CD4-positive, alpha-beta T cell (primary cell): ENCODE results near the gene SLC36A1. TPM values are rescaled to one million over a fixed set of nuclear protein-coding genes. Genes with fewer than 3 reads are reported as not detected.

ENCODE experiments used
- ATAC-seq: fragments of 200-7000 bp; cut with Tn5 transposase; one replicate; pipeline ENCODE4 v1.10.0; 2022; ENCODE audit warnings: mild to moderate bottlenecking; ENCODE audit not compliant: poor library complexity
- CTCF ChIA-PET: fragments of 350-600 bp; sonication (Branson Sonifier 250); formaldehyde crosslinking; loops from one replicate; lab custom pipeline; 2021; ENCODE audit warnings: antibody characterized with exemption, inconsistent platforms; lab: Charles Lee
- POLR2A ChIA-PET: fragments of 350-600 bp; sonication (Branson Sonifier 250); formaldehyde crosslinking; loops from one replicate; lab custom pipeline; 2021; ENCODE audit warnings: antibody characterized with exemption, inconsistent platforms; lab: Charles Lee
- DNase-seq, 14 experiments: peaks; one replicate each; pipeline ENCODE4 v3.0.0-alpha.2; 2013 to 2020; ENCODE audit warnings: mixed read lengths in 2 of 14
- H3K27ac ChIP-seq, 2 donors: one replicate each; pipeline versions ENCODE4 v1.5.1 to v1.7.0; 2013; ENCODE audit warnings: low read length in 2 of 2, low read depth in 1 of 2, mild to moderate bottlenecking in 1 of 2
- H3K27me3 ChIP-seq, 2 experiments: 1 replicate in 1 of 2; 2 replicates in 1 of 2; pipeline versions ENCODE4 v1.6.1 to v1.7.0; 2013; ENCODE audit warnings: low read length in 2 of 2, control low read depth in 1 of 2, mild to moderate bottlenecking in 1 of 2, moderate library complexity in 1 of 2; ENCODE audit not compliant: insufficient read depth in 2 of 2, control insufficient read depth in 1 of 2
- H3K36me3 ChIP-seq: one replicate; pipeline ENCODE4 v1.6.1; 2013; ENCODE audit warnings: low read length, control low read depth; ENCODE audit not compliant: insufficient read depth
- H3K4me1 ChIP-seq: one replicate; pipeline ENCODE4 v1.6.1; 2013; ENCODE audit warnings: low read length, control low read depth; ENCODE audit not compliant: insufficient read depth
- H3K4me3 ChIP-seq: one replicate; pipeline ENCODE4 v1.5.1; 2013; ENCODE audit warnings: mild to moderate bottlenecking, low read length, moderate library complexity
- H3K9me3 ChIP-seq, 2 experiments: 1 replicate in 1 of 2; 2 replicates in 1 of 2; pipeline versions ENCODE4 v1.6.1 to v1.7.0; 2013; ENCODE audit warnings: low read length in 2 of 2, mild to moderate bottlenecking in 2 of 2, control low read depth in 1 of 2, moderate library complexity in 1 of 2; ENCODE audit not compliant: control insufficient read depth in 1 of 2, insufficient read depth in 1 of 2
- H3K27ac Mint-ChIP-seq: one replicate; pipeline ENCODE4 v1.8.0; 2020; ENCODE audit warnings: mixed read lengths
- H3K27me3 Mint-ChIP-seq: one replicate; pipeline ENCODE4 v1.8.0; 2021; ENCODE audit warnings: mixed read lengths
- H3K36me3 Mint-ChIP-seq: one replicate; pipeline ENCODE4 v1.8.0; 2021; ENCODE audit warnings: low read depth, mixed read lengths
- H3K4me1 Mint-ChIP-seq: one replicate; pipeline ENCODE4 v1.8.0; 2021; ENCODE audit warnings: low read depth, mixed read lengths
- H3K4me3 Mint-ChIP-seq: one replicate; pipeline ENCODE4 v1.8.0; 2020; ENCODE audit warnings: mild to moderate bottlenecking, mixed read lengths
- H3K9me3 Mint-ChIP-seq: one replicate; pipeline ENCODE4 v1.8.0; 2020; ENCODE audit warnings: mixed read lengths
- CTCF ChIP-seq: fragments of 200-600 bp; IDR thresholded peaks from one replicate; pipeline ENCODE4 v1.8.0; 2022; ENCODE audit warnings: antibody characterized with exemption, mild to moderate bottlenecking
- intact Hi-C, 2 experiments: fragments of 100-400 bp; cut with DNase I in 1 of 2; cut with micrococcal nuclease in 1 of 2; formaldehyde crosslinking; loops; one replicate each; pipeline versions ENCODE4 v1.15.1 to v1.9.0; 2023 to 2025; cut with DNase I, micrococcal nuclease
- polyA plus RNA-seq, 2 donors: library from polyadenylated mRNA; unstranded; fragments of 120-200 nt; gene quantifications; one replicate each; pipeline ENCODE4 v1.2.1, GENCODE V29; 2013
- total RNA-seq, 174 experiments: library from RNA in 2 of 174; stranded (reverse) in 2 of 174; gene quantifications; one replicate each; pipeline ENCODE4 v1.2.3 and lab custom pipeline; 2021 to 2026

The SLC36A1 gene
- total RNA-seq = 1 to 10 TPM; 2.2 to 2.8 TPM
- 3.4 TPM for polyA plus RNA-seq (2013, experiment 1 of 2)
- 4.4 TPM for polyA plus RNA-seq (2013, experiment 2 of 2)
- total RNA-seq (lab: John Stamatoyannopoulos, UW) = 2.9 to 24.1 (median 8.0) reads per million in 172 experiments

GRCh38 chr5:151447174-151448037, at the start of gene SLC36A1:
Gene SLC36A1, plus strand, starts transcription at chr5:151447603. Its CDS starts 11,190 bp downstream, at chr5:151458793.
- ATAC-seq (peak; percentile 97), DNase-seq (peak; percentile 82 to 95 (median 88))
- POLR2A ChIA-PET = interaction anchor here (1.0 to 2.8 kb wide), 8 partner anchors 9 to 324 kb away, joined by 3 to 24 read pairs (median 4); partner anchors contain the start of gene G3BP1
- H3K27me3 Mint-ChIP-seq = peaks cover 33% of the 10 kb centered on the region
- Histone ChIP-seq H3K36me3 (no peaks in the 10 kb centered on the region), H3K9me3 (no peaks in the 10 kb centered on the region), H3K4me1 (peaks cover 18% of the 10 kb centered on the region), H3K27ac (peak within 1 kb of the TSS in 1 of 2 donors; percentile 47), H3K27me3 (peaks cover 0 to 9% of the 10 kb centered on the region in 2 experiments), H3K4me3 (peak within 1 kb of the TSS; percentile 93)
- peak; percentile 90 for TF ChIP-seq CTCF
- no peaks in the 10 kb centered on the region for H3K9me3 Mint-ChIP-seq
- CTCF ChIA-PET = interaction anchor here (0.8 to 2.4 kb wide), 9 partner anchors 10 to 324 kb away, joined by 5 to 35 read pairs (median 6); partner anchors contain the start of gene G3BP1
- no peaks in the 10 kb centered on the region for H3K36me3 Mint-ChIP-seq
- peak within 1 kb of the TSS; percentile 98 for H3K4me3 Mint-ChIP-seq
- intact Hi-C loops = loop anchor here (1.0 to 5.0 kb wide), 5 partner anchors 53 to 325 kb away; partner anchors contain the start of gene G3BP1 (in 1 of the 2)
- peak within 1 kb of the TSS; percentile 68 for H3K27ac Mint-ChIP-seq
- peaks cover 23% of the 10 kb centered on the region for H3K4me1 Mint-ChIP-seq

GRCh38 chr5:151405334-151406160, 41.9 kb upstream of the SLC36A1 start:
- no peak overlapping the region for H3K4me3 Mint-ChIP-seq
- peaks cover 5 to 16% of the 10 kb centered on the region in 2 experiments for H3K27me3 ChIP-seq
- no peaks in the 10 kb centered on the region for H3K36me3 ChIP-seq
- CTCF ChIA-PET = no interaction called here
- H3K36me3 Mint-ChIP-seq = no peaks in the 10 kb centered on the region
- DNase-seq (no peak), ATAC-seq (no peak)
- no peaks in the 10 kb centered on the region for H3K9me3 ChIP-seq
- no peak for TF ChIP-seq CTCF
- POLR2A ChIA-PET = no interaction called here
- no peaks in the 10 kb centered on the region for H3K4me1 ChIP-seq
- H3K27ac Mint-ChIP-seq = no peak overlapping the region
- H3K9me3 Mint-ChIP-seq = peaks cover 3% of the 10 kb centered on the region
- H3K4me1 Mint-ChIP-seq = no peaks in the 10 kb centered on the region
- no peak overlapping the region for H3K27ac ChIP-seq
- H3K27me3 Mint-ChIP-seq = peaks cover 80% of the 10 kb centered on the region
- no peak overlapping the region for H3K4me3 ChIP-seq
- intact Hi-C loops = no loop called here

GRCh38 chr5:151406322-151406947, 41.0 kb upstream of the SLC36A1 start:
- ATAC-seq (no peak), DNase-seq (no peak)
- no peaks in the 10 kb centered on the region for H3K9me3 ChIP-seq
- no peaks in the 10 kb centered on the region for H3K4me1 ChIP-seq
- POLR2A ChIA-PET = no interaction called here
- H3K4me1 Mint-ChIP-seq = no peaks in the 10 kb centered on the region
- H3K27me3 ChIP-seq = peaks cover 5 to 24% of the 10 kb centered on the region in 2 experiments
- H3K36me3 Mint-ChIP-seq = no peaks in the 10 kb centered on the region
- no peak overlapping the region for H3K27ac Mint-ChIP-seq
- no peak overlapping the region for H3K27ac ChIP-seq
- H3K4me3 ChIP-seq = no peak overlapping the region
- no peaks in the 10 kb centered on the region for H3K36me3 ChIP-seq
- H3K27me3 Mint-ChIP-seq = peaks cover 80% of the 10 kb centered on the region
- intact Hi-C loops = no loop called here
- no peak overlapping the region for H3K4me3 Mint-ChIP-seq
- peaks cover 3% of the 10 kb centered on the region for H3K9me3 Mint-ChIP-seq
- CTCF ChIA-PET = no interaction called here
- peak; percentile 17 for TF ChIP-seq CTCF
